ENCODE data around the gene SPPL3. TPM values are rescaled to one million over a fixed set of nuclear protein-coding genes. Genes with fewer than 3 reads are reported as not detected.

The SPPL3 gene
- total RNA-seq, 4 donors from 2014 or later = 25.7 to 37.5 (median 34.7) TPM

DNA sequence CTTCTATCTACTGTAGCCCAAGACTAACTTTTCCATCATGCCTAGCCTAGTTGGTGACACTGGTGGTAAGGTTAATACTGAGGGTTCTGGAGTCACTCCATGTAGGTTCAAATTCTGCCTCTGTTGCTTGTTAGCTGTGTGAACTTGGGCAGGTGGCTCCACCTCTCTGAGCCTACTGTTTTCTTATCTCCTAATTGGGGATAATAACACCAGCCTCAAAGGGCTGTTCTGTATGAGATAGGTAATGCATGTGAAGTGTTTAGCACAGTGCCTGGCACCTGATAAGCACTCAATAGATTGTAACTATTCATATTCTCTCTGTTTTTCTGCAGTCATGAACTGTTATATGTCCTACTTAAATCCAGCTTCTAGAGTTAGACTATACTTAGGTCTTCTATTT is 17.5 kb upstream of the SPPL3 start:
- no peaks in the 10 kb centered on the region for H3K4me1 ChIP-seq
- H3K4me3 ChIP-seq (replicated peaks in 1 of 3) = no peak overlapping the region
- no peak for TF ChIP-seq CTCF (IDR thresholded peaks at IDR 0.05)
- no peak for TF ChIP-seq POLR2A (IDR thresholded peaks at IDR 0.05)
- H3K9me3 ChIP-seq = no peaks in the 10 kb centered on the region
- no peaks in the 10 kb centered on the region for H3K27me3 ChIP-seq
- no peak for DNase-seq
- no peak overlapping the region for H3K27ac ChIP-seq
- no peaks in the 10 kb centered on the region for H3K36me3 ChIP-seq
- intact Hi-C loops (cut with DNase I) = no loop called here

DNA sequence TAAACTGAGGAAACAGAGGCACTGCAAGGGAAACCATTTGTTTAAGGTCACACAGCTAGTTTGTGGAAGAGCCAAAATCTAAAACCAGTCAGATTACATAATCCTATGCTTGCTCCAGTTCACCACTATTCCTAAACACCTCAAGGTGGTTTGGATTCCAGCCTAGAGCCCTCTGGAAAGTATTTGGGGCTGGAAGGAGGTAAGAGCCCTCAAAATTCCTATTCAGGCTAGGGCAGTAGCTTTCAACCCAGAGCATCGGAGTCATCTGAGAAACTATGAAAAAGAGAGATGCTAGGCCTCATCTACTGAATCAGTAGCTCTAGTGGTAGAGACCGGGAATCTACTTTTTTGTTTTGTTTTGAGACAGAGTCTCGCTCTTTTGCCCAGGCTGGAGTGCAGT is 16.0 kb upstream of the SPPL3 start:
- TF ChIP-seq CTCF (IDR thresholded peaks at IDR 0.05) (no peak), POLR2A (IDR thresholded peaks at IDR 0.05) (no peak)
- H3K27me3 ChIP-seq = no peaks in the 10 kb centered on the region
- H3K4me1 ChIP-seq = no peaks in the 10 kb centered on the region
- WGBS, 2 donors = 78 to 86% methylated on average over 3 of the region's 3 CpGs
- H3K4me3 ChIP-seq (replicated peaks in 1 of 3) = no peak overlapping the region
- intact Hi-C loops (cut with DNase I) = no loop called here
- H3K36me3 ChIP-seq = no peaks in the 10 kb centered on the region
- no peak for DNase-seq
- H3K27ac ChIP-seq = no peak overlapping the region
- no peaks in the 10 kb centered on the region for H3K9me3 ChIP-seq

- no peak overlapping the region for H3K27ac ChIP-seq
- intact Hi-C loops (cut with DNase I) = no loop called here
- TF ChIP-seq POLR2A (IDR thresholded peaks at IDR 0.05) = no peak
- H3K4me3 ChIP-seq (replicated peaks in 1 of 3) = peak overlapping the region in 1 of 3 donors; percentile 0
- H3K36me3 ChIP-seq = no peaks in the 10 kb centered on the region
- no peak for DNase-seq
- H3K9me3 ChIP-seq = no peaks in the 10 kb centered on the region
- H3K4me1 ChIP-seq = no peaks in the 10 kb centered on the region
- WGBS, 2 donors = 94 to 97% methylated on average over 2 of the region's 2 CpGs
- H3K27me3 ChIP-seq = no peaks in the 10 kb centered on the region
Observed at GRCh38 chr12:120917748-120918147, 13.6 kb upstream of the SPPL3 start.

DNA sequence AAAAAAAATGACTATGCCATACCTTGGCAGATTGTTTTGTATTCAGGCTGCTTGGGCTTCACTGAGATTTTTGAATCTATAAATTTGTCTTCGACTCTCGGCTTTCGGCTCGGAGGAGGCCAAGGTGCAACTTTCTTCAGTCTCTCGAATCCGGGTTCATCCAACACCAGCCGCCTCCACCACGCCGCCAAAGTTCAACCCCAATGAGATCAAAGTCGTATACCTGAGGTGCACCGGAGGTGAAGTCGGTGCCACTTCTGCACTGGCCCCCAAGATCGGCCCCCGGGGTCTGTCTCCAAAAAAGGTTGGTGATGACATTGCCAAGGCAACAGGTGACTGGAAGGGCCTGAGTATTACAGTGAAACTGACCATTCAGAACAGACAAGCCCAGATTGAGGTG is 12.4 kb upstream of the SPPL3 start:
- Histone ChIP-seq H3K9me3 (no peaks in the 10 kb centered on the region), H3K27ac (no peak overlapping the region), H3K27me3 (no peaks in the 10 kb centered on the region), H3K4me3 (replicated peaks in 1 of 3) (no peak overlapping the region), H3K36me3 (no peaks in the 10 kb centered on the region), H3K4me1 (no peaks in the 10 kb centered on the region)
- DNase-seq = no peak
- intact Hi-C loops (cut with DNase I) = no loop called here
- TF ChIP-seq CTCF (IDR thresholded peaks at IDR 0.05) (no peak), POLR2A (IDR thresholded peaks at IDR 0.05) (no peak)
- 96% methylated on average over 14 of the region's 14 CpGs for WGBS, 2 donors

GRCh38 chr12:120914794-120915193 is 10.6 kb upstream of the SPPL3 start:
- H3K4me1 ChIP-seq = no peaks in the 10 kb centered on the region
- no peaks in the 10 kb centered on the region for H3K36me3 ChIP-seq
- intact Hi-C loops (cut with DNase I) = no loop called here
- WGBS, 2 donors = 84 to 88% methylated on average over 7 of the region's 7 CpGs
- no peaks in the 10 kb centered on the region for H3K27me3 ChIP-seq
- no peak for TF ChIP-seq POLR2A (IDR thresholded peaks at IDR 0.05)
- no peak for TF ChIP-seq CTCF (IDR thresholded peaks at IDR 0.05)
- no peaks in the 10 kb centered on the region for H3K9me3 ChIP-seq
- H3K27ac ChIP-seq = no peak overlapping the region
- no peak overlapping the region for H3K4me3 ChIP-seq (replicated peaks in 1 of 3)
- no peak for DNase-seq
